Measurements from ENCODE around the gene CDH5.

Gene CDH5

DNA sequence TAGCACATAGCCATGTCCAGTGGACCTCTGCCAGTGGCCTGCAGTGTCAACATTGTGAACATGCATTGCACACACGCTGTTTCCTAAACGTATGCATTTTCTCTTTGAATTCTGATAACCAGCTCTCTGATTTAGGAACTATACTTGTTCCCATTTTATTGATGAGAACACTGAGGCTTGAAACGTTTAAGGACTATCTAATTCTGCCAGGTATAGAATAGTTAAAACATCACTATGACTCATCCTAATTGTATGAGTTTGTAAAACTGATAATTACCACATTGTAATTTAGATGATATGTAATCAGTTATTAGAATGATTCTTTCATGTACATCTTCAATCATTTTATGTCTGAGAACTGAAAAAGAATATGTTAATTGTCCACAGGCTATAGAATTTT lies 63.7 kb downstream of the CDH5 start:
- TF ChIP-seq, protein P1, sequence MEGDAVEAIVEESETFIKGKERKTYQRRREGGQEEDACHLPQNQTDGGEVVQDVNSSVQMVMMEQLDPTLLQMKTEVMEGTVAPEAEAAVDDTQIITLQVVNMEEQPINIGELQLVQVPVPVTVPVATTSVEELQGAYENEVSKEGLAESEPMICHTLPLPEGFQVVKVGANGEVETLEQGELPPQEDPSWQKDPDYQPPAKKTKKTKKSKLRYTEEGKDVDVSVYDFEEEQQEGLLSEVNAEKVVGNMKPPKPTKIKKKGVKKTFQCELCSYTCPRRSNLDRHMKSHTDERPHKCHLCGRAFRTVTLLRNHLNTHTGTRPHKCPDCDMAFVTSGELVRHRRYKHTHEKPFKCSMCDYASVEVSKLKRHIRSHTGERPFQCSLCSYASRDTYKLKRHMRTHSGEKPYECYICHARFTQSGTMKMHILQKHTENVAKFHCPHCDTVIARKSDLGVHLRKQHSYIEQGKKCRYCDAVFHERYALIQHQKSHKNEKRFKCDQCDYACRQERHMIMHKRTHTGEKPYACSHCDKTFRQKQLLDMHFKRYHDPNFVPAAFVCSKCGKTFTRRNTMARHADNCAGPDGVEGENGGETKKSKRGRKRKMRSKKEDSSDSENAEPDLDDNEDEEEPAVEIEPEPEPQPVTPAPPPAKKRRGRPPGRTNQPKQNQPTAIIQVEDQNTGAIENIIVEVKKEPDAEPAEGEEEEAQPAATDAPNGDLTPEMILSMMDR (IDR thresholded peaks at IDR 0.05; ENCODE audit: insufficient read depth, low read depth, low read length, missing control alignments), result no peak
- no peak overlapping the region for H3K4me3 ChIP-seq (ENCODE audit: low read length)

DNA sequence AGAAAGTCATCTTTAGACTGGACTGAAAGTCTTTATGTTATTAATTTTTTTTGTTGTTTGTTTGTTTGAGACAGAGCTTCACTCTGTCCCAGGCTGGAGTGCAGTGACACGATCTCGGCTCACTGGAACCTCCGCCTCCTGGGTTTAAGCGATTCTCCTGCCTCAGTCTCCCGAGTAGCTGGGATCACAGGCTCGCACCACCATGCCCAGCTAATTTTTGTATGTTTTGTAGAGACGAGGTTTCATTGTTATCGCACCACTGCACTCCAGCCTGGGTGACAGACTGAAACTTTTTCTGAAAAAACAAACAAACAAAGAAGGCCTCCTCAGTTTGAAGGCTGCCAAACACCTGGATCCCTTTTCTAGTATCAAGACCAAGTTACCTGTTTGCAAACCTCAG lies 65.3 kb downstream of the CDH5 start:
- H3K4me3 ChIP-seq (ENCODE audit: low read length), result no peak overlapping the region
- TF ChIP-seq, protein P1 (IDR thresholded peaks at IDR 0.05; ENCODE audit: insufficient read depth, low read depth, low read length, missing control alignments), result no peak
- DNase-seq (ENCODE audit: low read depth), result no peak

More for the DNA sequence above, 63.7 kb downstream of the CDH5 start:
- no peak for DNase-seq (ENCODE audit: low read depth)

DNA sequence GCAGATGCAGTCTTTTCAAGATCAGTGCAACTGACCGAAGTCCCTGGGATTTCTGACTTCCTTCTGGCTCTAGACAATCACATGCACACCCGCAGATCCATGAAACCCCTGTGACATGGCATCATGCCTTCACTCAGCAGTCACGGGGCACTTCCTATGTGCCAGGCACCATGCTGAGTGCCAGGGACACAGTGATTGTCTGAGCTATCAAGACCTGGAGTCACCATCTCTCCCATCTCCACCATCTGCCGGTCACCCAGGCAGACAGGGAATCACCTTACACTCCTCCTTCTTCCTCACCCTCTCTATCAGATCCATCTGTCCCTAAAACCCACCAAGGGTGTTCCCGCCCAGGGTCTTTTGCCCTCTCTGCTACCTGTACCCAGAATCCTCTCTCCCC lies 65.9 kb downstream of the CDH5 start:
- no peak overlapping the region for H3K4me3 ChIP-seq (ENCODE audit: low read length)
- no peak for DNase-seq (ENCODE audit: low read depth)
- TF ChIP-seq, protein P1 (IDR thresholded peaks at IDR 0.05; ENCODE audit: insufficient read depth, low read depth, low read length, missing control alignments), result no peak

DNA sequence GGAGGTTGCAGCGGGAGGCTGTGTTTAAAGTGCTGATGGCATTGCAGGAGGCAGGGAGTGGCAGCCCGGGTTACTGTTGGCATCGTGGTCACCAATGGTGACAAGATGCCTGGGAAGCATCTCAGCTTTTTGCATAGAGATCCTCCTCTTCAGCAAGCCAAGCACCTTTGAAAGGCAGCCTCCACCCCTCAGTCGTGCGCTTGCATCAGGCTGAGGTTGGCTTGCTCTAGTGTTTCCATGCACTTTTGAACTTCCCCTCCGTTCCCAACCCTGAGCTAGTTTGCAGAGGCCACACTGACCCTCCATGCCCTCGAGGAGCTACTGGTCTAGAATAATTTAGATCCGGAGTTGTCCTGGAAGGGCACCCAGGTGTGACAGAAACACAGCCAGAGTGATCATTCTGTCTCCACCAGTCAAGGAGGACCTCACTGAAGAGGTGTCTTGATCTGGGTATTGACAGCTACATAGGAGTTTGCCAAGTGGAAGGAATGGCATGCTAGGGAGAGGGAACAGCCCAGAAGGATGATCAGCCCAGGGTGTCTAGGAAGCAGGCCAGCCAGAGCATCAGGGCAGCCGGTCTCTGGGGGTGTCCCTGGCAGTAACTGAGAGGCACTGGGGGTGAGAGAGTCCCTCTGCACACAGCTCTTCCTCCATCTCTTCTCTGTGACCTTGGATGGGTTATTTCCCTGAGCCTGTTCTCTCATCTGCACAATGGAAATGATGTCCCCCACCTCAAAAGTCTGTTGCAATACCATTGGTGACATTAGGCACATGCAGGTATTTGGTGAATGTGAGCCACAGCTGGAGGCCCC lies 68.3 kb downstream of the CDH5 start:
- no peak for DNase-seq (ENCODE audit: low read depth)
- TF ChIP-seq, protein P1 (IDR thresholded peaks at IDR 0.05; ENCODE audit: insufficient read depth, low read depth, low read length, missing control alignments), result no peak
- no peak overlapping the region for H3K4me3 ChIP-seq (ENCODE audit: low read length)

DNA sequence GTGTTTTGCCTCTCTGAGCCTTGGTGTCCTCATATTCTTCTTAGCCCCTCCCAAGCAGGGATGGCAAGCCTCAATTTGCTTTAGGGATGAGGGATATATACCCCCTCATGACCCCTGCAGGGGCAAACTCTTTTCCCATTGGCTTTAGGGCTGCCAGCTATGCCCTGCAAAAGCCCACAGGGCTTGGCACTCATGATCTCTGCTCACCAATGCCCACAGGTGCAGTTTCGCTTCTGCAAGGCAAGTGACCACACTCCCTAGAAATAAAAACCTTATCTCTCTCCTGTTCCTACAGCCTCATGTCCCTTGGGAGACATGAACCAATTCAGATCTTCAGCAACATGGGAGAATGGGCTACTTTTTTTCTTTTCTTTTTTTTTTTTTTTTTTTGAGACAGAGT lies 69.4 kb downstream of the CDH5 start:
- TF ChIP-seq, protein P1 (IDR thresholded peaks at IDR 0.05; ENCODE audit: insufficient read depth, low read depth, low read length, missing control alignments), result no peak
- H3K4me3 ChIP-seq (ENCODE audit: low read length), result no peak overlapping the region
- DNase-seq (ENCODE audit: low read depth), result no peak

DNA sequence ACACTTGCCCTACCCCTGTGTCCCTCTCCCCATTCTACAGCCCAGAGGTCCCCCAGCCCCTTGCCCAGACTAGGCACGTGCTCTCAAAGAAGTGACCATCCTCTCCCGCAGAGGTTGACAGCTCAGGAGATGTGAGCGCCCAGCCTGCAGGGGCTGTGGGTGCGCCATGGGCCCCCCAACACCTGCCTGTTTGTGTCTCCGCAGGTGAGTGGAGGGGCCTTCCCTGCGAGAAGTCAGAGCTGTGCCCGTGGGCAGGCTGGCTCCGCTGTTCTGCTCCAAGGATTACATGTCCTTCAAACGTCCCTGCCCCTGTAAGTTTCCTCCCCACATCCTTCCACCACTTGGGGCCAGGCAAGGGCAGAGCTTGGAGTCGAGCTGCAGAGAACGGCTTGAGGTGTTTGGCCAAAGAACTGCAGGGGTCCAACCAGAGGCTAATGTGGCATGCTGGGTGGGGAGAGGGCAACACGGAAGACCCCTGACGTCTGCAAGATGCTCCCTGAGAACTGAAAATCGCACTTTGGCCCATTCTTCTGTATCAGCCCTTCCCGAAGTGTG lies 71.0 kb downstream of the CDH5 start:
- DNase-seq (ENCODE audit: low read depth), result no peak
- H3K4me3 ChIP-seq (ENCODE audit: low read length), result no peak overlapping the region
- TF ChIP-seq, protein P1 (IDR thresholded peaks at IDR 0.05; ENCODE audit: insufficient read depth, low read depth, low read length, missing control alignments), result no peak

Measured in epithelial cell of esophagus (primary cell).